Ascending aorta (tissue), 2 donors: Measurements from ENCODE around the gene PLK3. TPM values are rescaled to one million over a fixed set of nuclear protein-coding genes. Genes with fewer than 3 reads are reported as not detected.
"Not testable (repeated sequence)": the region's sequence is repeated elsewhere in the genome, so short reads cannot be mapped to it uniquely, and the experiment has no call there.

Experiments used
- DNase-seq, 2 donors: peaks; one replicate each; pipeline ENCODE4 v3.0.0-alpha.2; 2019; ENCODE audit warnings: low spot score in 2 of 2
- H3K27ac ChIP-seq, 2 donors: fragments of 200-600 bp; sonication (generic); one replicate each; pipeline ENCODE4 v1.5.1; 2016 to 2017; ENCODE audit warnings: mild to moderate bottlenecking in 1 of 2
- H3K27me3 ChIP-seq: fragments of 200-600 bp; sonication (generic); one replicate; pipeline ENCODE4 v1.5.1; 2017
- H3K36me3 ChIP-seq, 2 donors: fragments of 200-600 bp; sonication (generic); one replicate each; pipeline ENCODE4 v1.5.1; 2016
- H3K4me1 ChIP-seq, 2 donors: fragments of 200-600 bp; sonication (generic); one replicate each; pipeline ENCODE4 v1.5.1; 2016 to 2017; ENCODE audit warnings: mild to moderate bottlenecking in 1 of 2
- H3K4me3 ChIP-seq, 2 donors: fragments of 200-600 bp; sonication (generic); one replicate each; pipeline ENCODE4 v1.5.1; 2016 to 2017; ENCODE audit warnings: mild to moderate bottlenecking in 1 of 2
- H3K9me3 ChIP-seq, 2 donors: fragments of 200-600 bp; sonication (generic); one replicate each; pipeline ENCODE4 v1.5.1; 2016
- intact Hi-C: fragments of 100-400 bp; cut with DNase I; formaldehyde crosslinking; loops from one replicate; pipeline ENCODE4 v1.15.1; 2023
- total RNA-seq: library from RNA; depleted of rRNA; stranded (reverse); fragments of >200 nt; gene quantifications from one replicate; pipeline ENCODE4 v1.1.0, GENCODE V29; 2016
- TF ChIP-seq, protein P1 (sequence below), 3 experiments: fragments of 200-600 bp in 2 of 3; fragments of 450-650 bp in 1 of 3; sonication (generic) in 2 of 3; IDR thresholded peaks; one replicate each; pipeline ENCODE4 v1.5.1; 2016 to 2019; ENCODE audit warnings: antibody characterized with exemption in 3 of 3, mild to moderate bottlenecking in 1 of 3, moderate library complexity in 1 of 3

The PLK3 gene
- total RNA-seq, 1 donor from 2014 or later: 107 TPM

DNA sequence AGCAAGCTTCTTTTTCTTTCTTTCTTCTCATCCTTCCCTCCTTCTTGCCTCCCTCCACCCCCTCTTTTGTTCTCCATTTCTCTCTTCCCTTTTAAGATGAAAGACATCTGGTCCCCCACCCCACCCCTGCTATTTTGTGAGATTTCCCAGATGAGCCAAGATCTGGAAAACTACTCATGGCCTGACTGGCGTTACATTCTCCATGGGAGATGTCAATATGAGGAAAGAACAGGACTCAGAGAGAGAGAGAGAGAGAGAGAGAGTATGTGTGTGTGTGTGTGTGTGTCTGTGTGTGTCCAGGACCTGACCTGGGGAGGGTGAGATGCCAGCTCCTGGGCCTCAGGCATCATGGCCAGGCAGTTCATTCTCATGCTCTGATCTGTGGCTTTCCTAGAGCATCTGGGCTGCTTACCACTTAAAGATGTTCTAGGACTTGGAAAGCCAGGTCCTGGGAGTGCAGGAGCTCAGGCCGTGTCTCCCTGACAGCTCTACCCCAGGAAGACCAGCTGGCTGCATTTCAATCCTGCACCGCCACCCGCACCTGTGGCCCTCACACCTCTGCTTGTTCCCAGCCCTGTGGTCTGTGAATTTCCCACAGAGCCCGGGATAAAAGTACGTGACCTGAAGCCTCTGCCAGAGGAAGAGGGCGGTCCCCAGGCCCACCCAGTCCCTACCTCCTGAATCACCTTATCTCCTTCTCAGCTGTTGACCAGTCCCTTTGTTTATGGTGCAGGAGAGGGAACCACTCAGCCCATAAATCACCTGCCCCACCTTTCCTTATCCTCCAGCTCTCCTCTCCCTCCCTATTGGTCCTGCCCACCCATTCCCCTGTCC, 9.0 kb upstream of the PLK3 start:
- H3K4me1 ChIP-seq: no peaks in the 10 kb centered on the region
- no peak overlapping the region for H3K4me3 ChIP-seq
- no peaks in the 10 kb centered on the region for H3K36me3 ChIP-seq
- H3K27ac ChIP-seq: no peak overlapping the region
- TF ChIP-seq, protein P1, sequence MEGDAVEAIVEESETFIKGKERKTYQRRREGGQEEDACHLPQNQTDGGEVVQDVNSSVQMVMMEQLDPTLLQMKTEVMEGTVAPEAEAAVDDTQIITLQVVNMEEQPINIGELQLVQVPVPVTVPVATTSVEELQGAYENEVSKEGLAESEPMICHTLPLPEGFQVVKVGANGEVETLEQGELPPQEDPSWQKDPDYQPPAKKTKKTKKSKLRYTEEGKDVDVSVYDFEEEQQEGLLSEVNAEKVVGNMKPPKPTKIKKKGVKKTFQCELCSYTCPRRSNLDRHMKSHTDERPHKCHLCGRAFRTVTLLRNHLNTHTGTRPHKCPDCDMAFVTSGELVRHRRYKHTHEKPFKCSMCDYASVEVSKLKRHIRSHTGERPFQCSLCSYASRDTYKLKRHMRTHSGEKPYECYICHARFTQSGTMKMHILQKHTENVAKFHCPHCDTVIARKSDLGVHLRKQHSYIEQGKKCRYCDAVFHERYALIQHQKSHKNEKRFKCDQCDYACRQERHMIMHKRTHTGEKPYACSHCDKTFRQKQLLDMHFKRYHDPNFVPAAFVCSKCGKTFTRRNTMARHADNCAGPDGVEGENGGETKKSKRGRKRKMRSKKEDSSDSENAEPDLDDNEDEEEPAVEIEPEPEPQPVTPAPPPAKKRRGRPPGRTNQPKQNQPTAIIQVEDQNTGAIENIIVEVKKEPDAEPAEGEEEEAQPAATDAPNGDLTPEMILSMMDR (IDR thresholded peaks at IDR 0.05): no peak
- no peaks in the 10 kb centered on the region for H3K27me3 ChIP-seq
- no peaks in the 10 kb centered on the region for H3K9me3 ChIP-seq
- intact Hi-C loops: no loop called here
- DNase-seq: no peak

DNA sequence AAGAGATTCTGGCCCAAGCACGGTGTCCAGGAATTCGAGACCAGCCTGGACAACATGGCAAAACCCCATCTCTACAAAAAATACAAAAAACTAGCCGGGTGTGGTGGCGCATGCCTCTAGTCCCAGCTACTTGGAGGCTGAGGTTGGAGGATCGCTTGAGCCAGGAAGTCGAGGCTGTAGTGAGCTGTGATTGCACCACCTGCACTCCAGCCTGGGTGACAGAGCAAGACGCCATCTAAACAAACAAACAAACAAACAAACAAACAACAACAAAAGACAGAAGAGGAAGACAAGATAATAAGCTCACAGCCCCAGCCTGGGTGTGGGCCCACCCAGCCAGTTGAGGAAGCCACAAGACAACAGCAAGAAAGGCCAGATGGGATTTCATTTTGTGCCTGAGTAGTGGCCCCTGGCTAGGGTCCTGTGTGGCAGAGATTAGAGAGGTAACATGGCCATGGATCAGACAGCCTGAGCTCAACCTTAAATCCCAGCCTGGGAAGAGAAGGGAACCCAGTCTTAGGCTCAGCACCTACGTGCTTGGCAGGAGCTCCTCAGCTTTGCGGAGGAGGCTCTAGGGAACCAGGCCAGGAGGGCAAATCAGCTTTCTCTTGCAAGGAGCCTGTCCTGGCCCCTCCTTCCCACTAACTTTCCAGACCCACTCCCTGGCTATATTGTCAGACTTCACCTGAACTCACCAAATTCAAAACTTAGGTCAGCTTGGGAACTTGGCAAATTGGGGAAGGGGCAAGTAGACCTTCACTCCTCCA, 7.3 kb upstream of the PLK3 start:
- no peaks in the 10 kb centered on the region for H3K27me3 ChIP-seq
- H3K9me3 ChIP-seq: no peaks in the 10 kb centered on the region
- H3K4me3 ChIP-seq: no peak overlapping the region
- TF ChIP-seq, protein P1 (IDR thresholded peaks at IDR 0.05): no peak
- H3K27ac ChIP-seq: no peak overlapping the region
- H3K4me1 ChIP-seq: no peaks in the 10 kb centered on the region
- no peak for DNase-seq
- intact Hi-C loops: no loop called here
- no peaks in the 10 kb centered on the region for H3K36me3 ChIP-seq

DNA sequence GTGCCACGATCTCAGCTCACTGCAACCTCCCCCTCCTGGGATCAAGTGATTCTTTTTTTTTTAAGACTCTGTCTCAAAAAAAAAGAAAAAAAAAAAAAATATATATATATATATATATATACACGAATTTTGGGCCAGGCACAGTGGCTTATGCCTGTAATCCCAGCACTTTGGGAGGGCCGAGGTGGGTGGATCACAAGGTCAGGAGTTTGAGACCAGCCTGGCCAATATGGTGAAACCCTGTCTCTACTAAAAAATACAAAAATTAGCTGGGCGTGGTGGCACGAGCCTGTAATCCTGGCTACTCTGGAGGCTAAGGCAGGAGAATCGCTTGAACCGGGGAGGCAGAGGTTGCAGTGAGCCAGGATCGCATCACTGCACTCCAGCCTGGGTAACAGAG, 2.3 kb upstream of the PLK3 start:
- Histone ChIP-seq H3K27ac (peak overlapping the region in 1 of 2 donors; percentile 96), H3K4me1 (peaks cover 10 to 18% of the 10 kb centered on the region in 2 donors), H3K36me3 (peaks cover 5 to 12% of the 10 kb centered on the region in 2 donors)
- H3K9me3 ChIP-seq, H3K4me3 ChIP-seq, H3K27me3 ChIP-seq: not testable (repeated sequence)
- intact Hi-C loops: loop anchor here (2.0 kb wide), 3 partner anchors 23 to 189 kb away; partner anchors contain the start of genes EIF2B3 and RPS8
- peak in 1 of 2 donors; percentile 4 for DNase-seq

DNA sequence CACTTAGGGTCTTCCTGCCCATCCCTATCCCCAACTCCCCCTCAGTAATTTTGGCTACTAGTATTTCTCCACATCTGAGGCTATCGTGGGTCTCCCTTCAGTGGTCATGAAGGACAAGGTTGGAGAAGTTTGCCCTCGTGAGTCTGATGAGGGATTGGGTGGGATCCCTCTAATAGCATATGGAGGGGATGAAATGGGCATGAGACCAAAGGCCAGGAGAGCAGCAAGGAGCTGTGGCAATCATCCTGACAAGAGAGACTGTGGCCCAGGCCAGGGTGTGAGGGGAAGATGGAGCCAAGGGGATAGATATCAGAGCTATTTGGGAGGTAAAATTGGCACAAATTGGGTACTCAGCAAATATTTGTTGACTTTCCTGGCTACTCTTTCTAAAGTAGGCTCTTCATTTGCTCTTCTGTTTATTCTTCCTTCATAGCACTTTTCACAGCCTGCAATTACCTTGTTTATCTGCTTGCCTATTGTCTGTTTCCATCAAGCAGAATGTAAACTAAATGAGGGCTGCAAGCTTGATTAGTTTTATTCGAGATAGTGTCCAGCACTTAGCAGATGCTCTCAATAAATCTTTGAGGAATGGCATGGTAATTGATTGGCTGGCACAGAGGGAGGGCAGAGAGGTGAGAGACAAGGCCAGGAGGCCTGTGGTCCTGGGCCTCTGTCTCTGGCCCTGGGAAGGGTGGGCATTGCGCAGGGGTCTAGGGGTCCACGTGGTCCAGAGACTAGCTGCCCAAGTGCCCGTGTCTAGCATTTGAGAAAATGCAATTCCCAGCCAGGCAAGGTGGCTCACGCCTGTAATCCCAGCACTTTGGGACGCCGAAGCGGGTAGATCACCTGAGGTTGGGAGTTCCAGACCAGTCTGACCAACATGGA, 1.5 kb upstream of the PLK3 start:
- intact Hi-C loops: loop anchor here (2.0 kb wide), 3 partner anchors 24 to 188 kb away; partner anchors contain the start of genes EIF2B3 and RPS8
- DNase-seq: peak; percentile 9 to 64
- H3K9me3 ChIP-seq: no peaks in the 10 kb centered on the region
- TF ChIP-seq, protein P1 (IDR thresholded peaks at IDR 0.05): no peak
- H3K27ac ChIP-seq: peak overlapping the region; percentile 96 to 99
- peaks cover 13 to 21% of the 10 kb centered on the region in 2 donors for H3K36me3 ChIP-seq
- H3K27me3 ChIP-seq: no peaks in the 10 kb centered on the region
- H3K4me3 ChIP-seq: no peak overlapping the region
- peaks cover 17 to 26% of the 10 kb centered on the region in 2 donors for H3K4me1 ChIP-seq

DNA sequence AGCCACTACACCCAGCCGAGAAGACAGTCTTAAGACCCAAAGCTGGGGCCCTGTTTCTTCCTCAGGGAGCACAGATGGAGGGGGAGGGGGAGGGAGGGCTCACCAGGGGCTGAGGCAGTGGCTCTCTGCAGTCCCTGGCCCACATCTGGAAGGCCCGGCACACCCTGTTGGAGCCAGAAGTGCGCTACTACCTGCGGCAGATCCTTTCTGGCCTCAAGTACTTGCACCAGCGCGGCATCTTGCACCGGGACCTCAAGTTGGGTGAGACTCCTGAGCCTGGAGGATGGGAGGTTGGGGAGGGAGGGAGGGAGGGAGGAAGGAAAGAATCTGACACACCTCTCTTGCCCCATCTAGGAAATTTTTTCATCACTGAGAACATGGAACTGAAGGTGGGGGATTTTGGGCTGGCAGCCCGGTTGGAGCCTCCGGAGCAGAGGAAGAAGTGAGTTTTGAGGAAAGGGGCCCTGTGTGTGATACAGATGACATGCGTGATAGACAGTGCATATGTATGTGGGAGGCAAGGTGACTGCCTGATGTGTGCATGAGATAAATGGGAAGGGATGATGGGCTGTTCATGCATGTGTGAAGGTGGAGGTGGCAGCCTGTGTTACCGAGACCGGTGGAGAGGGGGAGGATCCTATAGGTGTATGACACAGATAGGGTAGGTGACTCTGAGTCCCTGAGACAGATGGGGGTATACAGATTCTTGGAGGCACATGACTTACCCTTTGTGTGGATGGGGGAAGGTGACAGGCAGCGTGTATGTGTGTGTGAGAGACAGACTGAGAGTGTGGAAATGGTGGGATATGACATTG, 1.5 kb downstream of the PLK3 start:
- DNase-seq: peak in 1 of 2 donors; percentile 70
- H3K36me3 ChIP-seq: peaks cover 34 to 50% of the 10 kb centered on the region in 2 donors
- no peaks in the 10 kb centered on the region for H3K27me3 ChIP-seq
- H3K27ac ChIP-seq: peak overlapping the region; percentile 96 to 99
- intact Hi-C loops: loop anchor here (2.0 to 10.0 kb wide), 5 partner anchors 17 to 693 kb away; partner anchors contain the start of genes RNU5D-1 and TESK2
- H3K9me3 ChIP-seq: no peaks in the 10 kb centered on the region
- H3K4me1 ChIP-seq: peaks cover 27 to 49% of the 10 kb centered on the region in 2 donors
- TF ChIP-seq, protein P1 (IDR thresholded peaks at IDR 0.05): no peak
- H3K4me3 ChIP-seq: peak overlapping the region; percentile 85 to 91
